Vagina (tissue), 2 donors: ENCODE results near the gene PLD3.

ENCODE experiments used
- CTCF ChIP-seq, 3 experiments: fragments of 450-650 bp in 2 of 3; fragments of 200-600 bp in 1 of 3; sonication (generic) in 1 of 3; IDR thresholded peaks; one replicate each; pipeline ENCODE4 v1.5.1; 2017 to 2019; ENCODE audit warnings: antibody characterized with exemption in 3 of 3, mild to moderate bottlenecking in 2 of 3, moderate library complexity in 2 of 3
- POLR2A ChIP-seq, 2 donors: fragments of 450-650 bp; IDR thresholded peaks; one replicate each; pipeline ENCODE4 v1.6.1; 2017; ENCODE audit warnings: antibody characterized with exemption in 2 of 2, mild to moderate bottlenecking in 2 of 2, moderate library complexity in 2 of 2

GRCh38 chr19:40413291-40413845 is 64.9 kb downstream of the PLD3 start, which contains the start of gene PRX:
- TF ChIP-seq CTCF (IDR thresholded peaks at IDR 0.05): no peak
- no peak for TF ChIP-seq POLR2A (IDR thresholded peaks at IDR 0.05)
